Nephron (organoid): ENCODE data around the gene ZNF536.

ENCODE experiments used
- H3K27ac Mint-ChIP-seq, 3 experiments: 2 replicates each; pipeline ENCODE4 v1.8.0; 2020; ENCODE audit warnings: mixed read lengths in 3 of 3, mild to moderate bottlenecking in 2 of 3, moderate library complexity in 1 of 3
- H3K27me3 Mint-ChIP-seq: 2 replicates; pipeline ENCODE4 v1.8.0; 2021; ENCODE audit warnings: low read depth, mild to moderate bottlenecking, moderate library complexity, mixed read lengths
- H3K36me3 Mint-ChIP-seq: 2 replicates; pipeline ENCODE4 v1.8.0; 2020; ENCODE audit warnings: low read depth, mixed read lengths
- H3K4me1 Mint-ChIP-seq: 2 replicates; pipeline ENCODE4 v1.8.0; 2020; ENCODE audit warnings: mixed read lengths
- H3K4me3 Mint-ChIP-seq, 3 experiments: 2 replicates each; pipeline ENCODE4 v1.8.0; 2020; ENCODE audit warnings: mild to moderate bottlenecking in 3 of 3, mixed read lengths in 3 of 3, moderate library complexity in 2 of 3
- H3K9me3 Mint-ChIP-seq: 2 replicates; pipeline ENCODE4 v1.8.0; 2020; ENCODE audit warnings: mixed read lengths
- CTCF ChIP-seq, 3 experiments: fragments of 200-600 bp; sonication (generic); IDR thresholded peaks; one replicate each; pipeline ENCODE4 v1.5.0; 2021; ENCODE audit warnings: antibody characterized with exemption in 3 of 3; ENCODE audit not compliant: unreplicated experiment in 3 of 3

Gene ZNF536

GRCh38 chr19:30420881-30421280, 48.7 kb downstream of the ZNF536 start:
- Mint-ChIP-seq H3K9me3 (peaks cover 1% of the 10 kb centered on the region), H3K4me1 (no peaks in the 10 kb centered on the region), H3K4me3 (no peak overlapping the region), H3K27ac (no peak overlapping the region), H3K27me3 (peaks cover 6% of the 10 kb centered on the region), H3K36me3 (no peaks in the 10 kb centered on the region)
- TF ChIP-seq CTCF (IDR thresholded peaks at IDR 0.05; ENCODE audit: unreplicated experiment in 3 of 3) = no peak

GRCh38 chr19:30421571-30421970, 49.4 kb downstream of the ZNF536 start:
- H3K27ac Mint-ChIP-seq = no peak overlapping the region
- H3K36me3 Mint-ChIP-seq = no peaks in the 10 kb centered on the region
- no peak overlapping the region for H3K4me3 Mint-ChIP-seq
- peaks cover 6% of the 10 kb centered on the region for H3K27me3 Mint-ChIP-seq
- no peaks in the 10 kb centered on the region for H3K9me3 Mint-ChIP-seq
- no peaks in the 10 kb centered on the region for H3K4me1 Mint-ChIP-seq
- no peak for TF ChIP-seq CTCF (IDR thresholded peaks at IDR 0.05; ENCODE audit: unreplicated experiment in 3 of 3)

- Mint-ChIP-seq H3K27me3 (peaks cover 5% of the 10 kb centered on the region), H3K9me3 (no peaks in the 10 kb centered on the region), H3K4me3 (no peak overlapping the region), H3K36me3 (no peaks in the 10 kb centered on the region), H3K27ac (no peak overlapping the region), H3K4me1 (no peaks in the 10 kb centered on the region)
- TF ChIP-seq CTCF (IDR thresholded peaks at IDR 0.05; ENCODE audit: unreplicated experiment in 3 of 3) = no peak
Measured at GRCh38 chr19:30423481-30423880, 51.3 kb downstream of the ZNF536 start.

- Mint-ChIP-seq H3K9me3 (no peaks in the 10 kb centered on the region), H3K27ac (no peak overlapping the region), H3K27me3 (peaks cover 3% of the 10 kb centered on the region), H3K4me3 (no peak overlapping the region), H3K4me1 (no peaks in the 10 kb centered on the region), H3K36me3 (no peaks in the 10 kb centered on the region)
- TF ChIP-seq CTCF (IDR thresholded peaks at IDR 0.05; ENCODE audit: unreplicated experiment in 3 of 3) = no peak
Measured at GRCh38 chr19:30425885-30426838, 54.0 kb downstream of the ZNF536 start.

- Mint-ChIP-seq H3K27ac (no peak overlapping the region), H3K4me1 (no peaks in the 10 kb centered on the region), H3K4me3 (no peak overlapping the region), H3K27me3 (peaks cover 3% of the 10 kb centered on the region), H3K36me3 (no peaks in the 10 kb centered on the region), H3K9me3 (no peaks in the 10 kb centered on the region)
- no peak for TF ChIP-seq CTCF (IDR thresholded peaks at IDR 0.05; ENCODE audit: unreplicated experiment in 3 of 3)
Measured at GRCh38 chr19:30426864-30427263, 54.7 kb downstream of the ZNF536 start.
